Inflammatory macrophage (primary cell): ENCODE data around the gene CLIC2.
"Not testable (repeated sequence)": the region's sequence is repeated elsewhere in the genome, so short reads cannot be mapped to it uniquely, and the experiment has no call there.

Experiments used
- DNase-seq, 2 donors: peaks; one replicate each; pipeline ENCODE4 v3.0.0-alpha.2; 2020 to 2022
- total RNA-seq, 18 experiments: gene quantifications; one replicate each; lab custom pipeline; 2026; ENCODE audit warnings: mixed read lengths in 6 of 18, inconsistent platforms in 2 of 18; lab: John Stamatoyannopoulos, UW

The CLIC2 gene
- total RNA-seq, result 6.3 to 63.8 (median 22.5) reads per million in 18 experiments

DNA sequence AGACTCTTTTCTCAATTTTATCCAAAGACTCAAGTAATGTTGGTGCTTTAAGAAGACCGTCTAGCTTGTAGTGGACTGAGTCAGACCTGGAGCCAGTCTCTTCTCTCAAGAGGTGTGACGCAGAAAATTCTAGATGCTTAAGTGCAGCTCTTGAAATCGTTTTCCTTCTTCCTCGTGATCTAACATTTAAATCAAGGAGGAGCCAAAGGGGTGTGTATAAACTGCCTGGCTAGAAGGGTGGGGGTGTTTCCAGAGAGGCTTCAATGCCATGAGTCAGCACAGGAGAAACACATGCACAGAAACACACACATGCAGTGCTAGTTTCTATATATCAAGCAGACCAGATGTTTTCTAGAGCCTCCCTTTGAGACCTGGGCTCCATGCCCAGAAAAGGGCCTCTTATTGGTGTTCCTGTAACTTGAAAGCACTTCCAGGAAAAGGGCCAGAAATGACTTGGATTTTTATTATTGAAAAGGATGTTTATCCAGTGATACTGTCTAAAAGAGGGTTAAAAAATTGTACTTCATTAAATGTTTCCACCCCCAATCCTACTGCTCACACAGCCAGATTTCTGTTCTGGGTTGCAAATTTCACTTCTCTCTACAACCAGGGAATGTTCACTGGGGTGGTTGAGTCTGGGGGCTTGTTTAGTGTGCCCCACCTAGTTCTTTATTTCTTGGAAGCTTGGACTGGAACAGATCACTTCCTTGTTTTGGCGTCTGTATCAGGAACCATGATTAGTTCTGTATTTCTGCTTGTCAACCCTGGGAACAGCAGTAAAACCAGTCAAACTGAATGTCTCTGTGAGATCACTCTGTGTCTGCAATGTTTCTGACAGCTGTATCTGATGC, at the start of gene CLIC2:
Gene CLIC2, minus strand, starts transcription at position 129 of the 851 bp plus-strand sequence. CDS start 187 bp downstream, outside the sequence.
- peak; percentile 15 to 57 for DNase-seq

DNA sequence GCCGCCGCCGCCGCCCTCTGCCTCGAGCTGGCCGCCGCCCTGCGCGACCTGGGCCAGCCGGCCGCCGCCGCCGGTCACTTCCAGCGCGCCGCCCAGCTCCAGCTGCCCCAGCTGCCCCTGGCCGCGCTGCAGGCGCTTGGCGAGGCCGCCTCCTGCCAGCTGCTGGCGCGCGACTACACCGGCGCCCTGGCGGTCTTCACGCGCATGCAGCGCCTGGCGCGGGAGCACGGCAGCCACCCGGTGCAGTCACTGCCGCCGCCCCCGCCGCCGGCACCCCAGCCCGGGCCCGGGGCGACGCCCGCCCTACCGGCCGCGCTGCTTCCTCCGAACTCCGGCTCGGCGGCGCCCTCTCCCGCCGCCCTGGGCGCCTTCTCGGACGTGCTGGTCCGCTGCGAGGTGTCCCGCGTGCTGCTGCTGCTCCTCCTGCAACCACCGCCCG, 48.1 kb upstream of the CLIC2 start:
- not testable (repeated sequence) for DNase-seq

DNA sequence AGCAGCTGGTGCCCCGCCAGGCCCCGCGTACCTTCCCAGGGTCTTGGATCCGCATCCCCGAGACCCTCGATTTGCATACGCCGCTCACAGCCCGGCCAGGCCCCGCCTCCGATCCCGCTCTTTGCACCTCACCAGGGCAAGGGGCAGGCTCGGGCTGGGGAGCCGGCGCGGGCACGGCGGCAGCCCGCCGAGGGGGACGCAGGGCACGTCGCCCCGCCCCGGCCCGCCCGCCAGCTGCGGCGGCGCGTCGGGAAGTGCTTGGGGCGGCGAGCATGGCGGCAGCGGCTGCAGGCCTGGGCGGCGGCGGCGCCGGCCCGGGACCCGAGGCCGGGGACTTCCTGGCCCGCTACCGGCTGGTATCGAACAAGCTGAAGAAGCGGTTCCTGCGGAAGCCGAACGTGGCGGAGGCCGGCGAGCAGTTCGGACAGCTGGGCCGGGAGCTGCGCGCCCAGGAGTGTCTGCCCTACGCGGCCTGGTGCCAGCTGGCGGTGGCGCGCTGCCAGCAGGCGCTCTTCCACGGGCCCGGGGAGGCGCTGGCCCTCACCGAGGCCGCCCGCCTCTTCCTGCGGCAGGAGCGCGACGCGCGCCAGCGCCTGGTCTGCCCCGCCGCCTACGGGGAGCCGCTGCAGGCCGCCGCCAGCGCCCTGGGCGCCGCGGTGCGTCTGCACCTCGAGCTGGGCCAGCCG, 47.6 kb upstream of the CLIC2 start, which contains the start of gene F8A2:
Gene F8A2, plus strand, starts transcription at position 253 of the 686 bp plus-strand sequence. Its CDS starts 20 bp downstream, at position 273.
- DNase-seq, result not testable (repeated sequence)

DNA sequence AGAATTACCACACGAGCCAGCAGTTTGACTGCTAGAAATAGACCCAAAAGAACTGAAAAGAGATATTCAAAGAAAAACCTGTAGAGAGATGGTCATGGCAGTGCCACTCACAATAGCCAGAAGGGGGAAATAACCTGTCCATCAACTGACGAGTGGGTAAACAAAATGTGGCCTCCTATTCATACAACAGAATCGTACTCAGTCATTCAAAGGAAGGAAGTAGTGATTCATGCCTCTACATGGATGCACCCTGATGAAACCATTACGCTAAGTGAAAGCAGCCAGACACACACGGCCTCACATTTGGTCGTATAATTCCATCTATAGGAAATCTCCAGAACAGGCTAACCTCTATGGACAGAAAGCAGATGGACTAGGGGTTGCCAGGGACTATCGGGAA, 45.4 kb upstream of the CLIC2 start:
- not testable (repeated sequence) for DNase-seq

DNA sequence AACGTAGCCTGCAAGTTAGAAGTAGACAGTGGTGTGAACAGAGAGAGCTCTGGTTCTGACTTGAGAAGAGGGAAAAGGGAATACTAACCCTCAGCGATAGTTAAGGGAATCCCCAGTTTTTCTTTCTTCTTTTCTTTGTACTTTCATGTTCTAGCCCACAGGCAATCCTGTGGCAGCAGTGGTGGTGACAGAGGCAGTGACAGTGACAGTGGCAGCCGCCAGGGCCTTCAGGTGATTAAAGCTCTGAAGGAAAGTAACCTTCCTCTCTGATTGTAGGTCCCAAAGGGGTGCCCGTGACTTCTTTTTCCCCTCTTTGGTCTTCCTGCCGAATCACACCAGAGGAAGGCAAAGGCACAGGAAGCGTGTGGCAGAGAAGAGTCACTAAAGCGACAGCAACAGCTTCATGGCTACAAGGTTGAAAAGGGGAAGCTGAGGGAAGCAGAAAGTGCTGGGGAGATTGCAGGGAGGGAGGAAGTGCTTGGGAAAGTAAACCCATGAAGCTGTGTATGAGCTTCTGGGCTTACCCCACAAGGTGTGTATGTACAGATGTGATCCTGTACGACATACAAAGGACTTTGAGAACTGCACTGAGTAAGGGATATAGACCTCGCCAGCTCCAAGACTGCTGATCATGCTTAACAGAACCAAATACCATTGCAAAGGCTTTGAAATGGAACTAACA, 39.5 kb upstream of the CLIC2 start:
- DNase-seq, result not testable (repeated sequence)

DNA sequence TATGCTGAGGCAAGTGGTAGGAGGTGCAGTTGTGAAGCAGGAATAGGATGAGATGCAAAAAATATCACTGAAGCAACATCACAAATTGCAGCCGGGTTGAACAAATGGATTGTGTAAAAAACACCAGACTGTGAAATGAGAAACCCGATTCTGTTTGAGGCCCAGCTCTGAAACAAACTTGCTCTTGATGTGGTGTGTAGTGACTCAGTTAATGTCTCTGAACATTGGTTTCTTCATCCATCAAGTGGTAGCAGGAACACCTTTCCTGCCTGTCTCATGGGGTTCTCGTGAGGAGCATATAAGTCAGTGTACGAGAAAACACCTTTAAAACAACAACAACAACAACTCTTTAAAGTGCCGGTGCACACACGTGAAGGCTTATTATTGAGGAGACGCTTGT, 29.3 kb upstream of the CLIC2 start:
- DNase-seq, result not testable (repeated sequence)

DNA sequence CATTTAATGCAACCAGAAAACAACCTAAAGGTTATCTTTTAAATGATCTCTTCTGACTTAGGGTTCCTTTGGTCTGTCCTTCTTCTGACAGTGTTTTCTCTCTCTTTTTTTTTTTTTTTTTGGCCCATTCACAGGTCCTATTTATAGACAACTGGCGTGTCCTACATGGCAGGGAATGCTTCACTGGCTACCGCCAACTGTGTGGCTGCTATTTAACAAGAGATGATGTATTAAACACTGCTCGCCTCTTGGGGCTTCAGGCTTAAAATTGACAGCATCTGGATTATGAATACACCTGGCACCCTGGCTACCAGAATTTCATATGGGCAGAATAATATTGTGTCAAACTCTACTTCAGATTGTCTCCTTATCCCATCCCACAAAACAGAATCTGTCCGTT, 15.0 kb upstream of the CLIC2 start:
- DNase-seq, result not testable (repeated sequence)

DNA sequence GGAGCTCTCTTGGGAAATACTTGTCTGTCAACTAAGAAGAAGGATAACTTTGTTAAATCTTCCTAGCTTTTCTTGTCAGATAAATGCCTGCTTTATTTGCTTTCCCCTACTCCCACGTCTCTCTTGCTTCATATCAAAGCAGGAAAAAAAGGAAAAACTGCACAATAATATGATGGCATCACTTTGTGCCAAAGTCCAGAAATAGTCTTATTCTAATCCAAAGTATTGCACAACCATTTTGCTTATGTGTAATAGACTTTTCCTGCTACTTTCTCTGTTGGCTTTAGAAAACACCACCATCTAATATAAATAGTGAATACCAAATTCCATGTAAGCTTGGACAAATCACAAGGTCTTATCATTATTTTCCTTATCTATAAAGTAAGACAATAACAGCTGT, 11.3 kb upstream of the CLIC2 start:
- not testable (repeated sequence) for DNase-seq

DNA sequence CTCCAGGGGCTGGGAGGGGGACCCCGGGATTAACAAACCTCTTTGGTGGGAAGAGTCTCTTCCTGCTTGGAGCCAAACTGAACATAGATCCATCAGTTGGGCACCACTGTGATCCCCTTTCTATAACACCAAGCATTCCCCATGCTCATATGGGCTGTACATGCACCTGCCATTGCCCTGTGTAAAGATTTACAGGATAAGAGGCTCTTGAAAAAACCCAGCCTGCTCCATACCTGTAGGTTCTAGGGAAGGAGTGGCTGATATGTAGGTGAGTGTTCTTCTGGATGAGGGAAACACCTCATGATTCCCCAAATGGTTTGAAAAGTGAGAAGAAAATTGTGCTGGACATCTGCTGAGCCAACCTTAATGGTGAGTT, 911 bp upstream of the CLIC2 start:
- not testable (repeated sequence) for DNase-seq

DNA sequence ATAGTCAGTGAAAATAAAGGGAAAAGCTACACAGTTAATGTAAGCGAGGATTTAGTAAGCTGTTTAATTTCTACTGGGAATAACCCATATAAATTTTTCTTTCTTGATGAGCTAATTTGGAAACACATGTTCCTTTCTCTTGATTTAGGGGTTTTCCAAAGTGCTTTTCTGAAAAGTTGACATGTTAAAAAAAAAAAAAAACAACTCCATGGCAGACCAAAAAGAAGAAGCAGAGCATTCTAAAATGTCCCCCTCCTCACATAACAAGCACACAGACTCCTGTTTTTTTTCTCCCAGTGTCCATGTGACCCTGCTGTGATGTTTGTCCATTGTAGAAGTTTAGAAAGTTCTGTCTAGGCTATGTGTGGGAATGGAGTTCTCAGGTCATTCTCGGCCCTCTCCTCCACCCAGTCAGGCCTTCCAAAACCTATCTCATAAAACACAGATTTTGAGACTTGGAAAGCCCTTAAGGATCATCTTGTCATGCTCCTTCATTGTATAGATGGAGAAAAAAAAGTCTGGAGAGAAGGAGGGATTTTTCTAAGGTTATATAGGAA, 792 bp downstream of the CLIC2 start:
- DNase-seq, result no peak

DNA sequence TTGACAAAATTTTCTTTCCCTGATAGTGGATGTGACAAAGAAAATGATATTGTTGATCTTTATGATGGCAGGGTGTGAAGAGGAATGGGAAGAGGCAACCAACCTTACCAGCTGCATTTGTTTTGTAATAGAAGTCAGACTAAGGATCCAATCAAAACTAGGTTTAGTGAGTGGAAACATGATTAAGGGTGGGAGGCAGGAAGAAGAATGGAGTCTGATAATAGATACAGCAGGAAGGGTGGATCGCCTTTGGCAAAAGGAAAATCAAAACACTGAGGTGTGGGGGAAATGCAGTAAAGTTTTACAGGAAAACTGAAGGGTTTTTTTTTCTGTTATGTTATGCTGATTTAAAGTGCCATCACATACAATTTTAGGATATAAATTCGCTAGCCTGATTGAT, 3.4 kb downstream of the CLIC2 start:
- no peak for DNase-seq

DNA sequence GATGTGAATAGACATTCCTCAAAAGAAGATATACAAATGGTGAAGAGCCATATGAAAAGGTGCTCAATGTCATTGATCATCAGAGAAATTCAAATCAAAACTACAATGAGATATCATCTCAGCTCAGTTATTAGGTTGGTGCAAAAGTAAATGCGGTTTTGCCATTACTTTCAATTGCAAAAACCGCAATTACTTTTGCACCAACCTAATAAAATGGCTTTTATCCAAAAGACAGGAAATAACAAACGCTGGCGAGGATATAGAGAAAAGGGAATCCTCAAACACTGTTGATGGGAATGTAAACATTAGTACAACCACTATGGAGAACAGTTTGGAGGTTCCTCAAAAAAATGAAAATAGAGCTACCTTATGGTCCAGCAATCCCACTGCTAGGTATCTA, 5.1 kb downstream of the CLIC2 start:
- DNase-seq, result no peak

DNA sequence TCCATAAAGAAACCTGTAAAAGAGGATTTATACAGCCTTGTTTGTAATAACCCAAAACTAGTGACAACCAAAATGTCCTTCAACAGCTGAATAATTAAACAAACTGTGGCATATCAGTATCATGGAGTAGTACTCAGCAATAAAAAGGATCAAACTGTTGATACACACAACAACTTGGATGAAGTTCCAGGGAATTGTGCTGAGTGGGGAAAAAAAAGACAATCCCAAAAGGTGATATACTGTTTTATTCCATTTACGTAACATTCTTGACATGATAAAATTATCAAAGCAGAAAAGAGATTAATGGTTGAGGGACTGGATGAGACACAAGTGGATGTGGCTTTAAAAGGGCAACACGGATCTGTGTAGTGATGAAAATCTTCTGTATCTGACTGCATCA, 7.8 kb downstream of the CLIC2 start:
- DNase-seq, result no peak

DNA sequence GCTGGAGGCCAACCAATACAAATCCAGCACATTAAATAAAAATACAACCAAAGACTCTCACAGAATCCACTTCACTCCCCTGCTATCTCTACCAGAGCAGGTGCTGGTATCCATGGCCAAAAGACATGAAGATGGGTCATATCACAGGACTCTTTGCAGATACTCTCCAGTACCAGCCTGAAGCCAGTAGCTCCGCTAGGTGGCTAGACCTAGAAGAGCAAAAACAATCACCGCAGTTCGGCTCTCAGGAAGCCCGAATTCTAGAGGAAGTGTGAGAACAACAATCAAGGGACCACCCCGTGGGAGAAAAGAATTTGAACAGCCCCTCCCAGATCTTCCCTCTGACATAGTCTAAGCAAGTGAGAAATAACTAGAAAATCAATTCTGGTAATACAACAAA, 20.2 kb downstream of the CLIC2 start:
- DNase-seq, result no peak

DNA sequence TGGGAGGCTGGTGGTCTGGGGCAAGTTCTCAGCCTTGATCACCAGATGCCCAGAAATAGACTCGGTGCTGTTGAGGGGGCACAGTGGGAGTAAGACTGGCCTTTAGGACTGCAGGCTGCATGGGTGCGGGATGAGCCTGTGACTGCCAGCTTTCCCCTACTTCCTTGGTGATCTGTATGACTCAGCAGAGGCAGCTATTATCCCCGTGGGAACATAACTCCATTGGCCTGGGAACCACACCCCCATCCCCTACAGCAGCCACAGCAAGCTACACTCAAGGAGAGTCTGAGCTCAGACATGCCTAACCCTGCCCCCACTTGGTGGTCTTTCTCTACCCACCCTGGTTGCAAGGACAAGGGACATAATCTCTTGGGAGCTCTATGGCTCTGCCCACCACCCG, 20.6 kb downstream of the CLIC2 start:
- no peak for DNase-seq

DNA sequence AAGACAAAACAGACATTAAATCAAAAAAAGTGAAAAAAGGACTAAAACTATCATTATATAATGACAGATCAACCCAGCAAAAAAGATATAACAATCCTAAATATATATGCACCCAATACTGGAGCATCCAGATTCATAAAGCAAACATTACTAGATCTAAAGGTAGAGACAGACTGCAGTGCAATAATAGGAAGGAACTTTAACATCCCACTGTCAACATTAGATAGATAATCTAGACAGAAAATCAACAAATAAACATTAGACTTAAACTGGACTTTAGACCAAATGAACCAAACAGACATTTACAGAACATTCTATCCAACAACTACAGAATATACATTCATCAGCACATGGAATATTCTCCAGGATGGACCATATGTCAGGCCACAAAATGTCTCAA, 40.6 kb downstream of the CLIC2 start:
- no peak for DNase-seq

DNA sequence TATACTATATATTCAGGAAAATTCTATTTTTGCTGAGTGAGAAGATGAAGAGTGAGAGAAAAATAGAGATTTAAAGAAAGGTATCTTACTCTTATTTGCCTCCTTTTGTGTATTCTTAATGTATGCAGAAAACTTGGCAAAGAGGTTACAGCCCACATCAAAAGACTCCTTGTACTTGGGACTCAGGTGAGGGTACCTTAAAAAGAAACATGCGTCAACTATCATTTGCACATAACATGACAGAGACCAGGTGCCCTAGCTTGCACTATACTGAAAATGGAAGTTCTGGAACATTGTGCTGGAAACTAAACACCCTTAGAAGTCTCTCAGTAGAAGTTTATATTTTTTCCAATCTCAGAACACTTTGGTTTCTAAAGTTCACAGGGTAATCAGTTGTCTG, 54.5 kb downstream of the CLIC2 start:
- DNase-seq, result no peak

DNA sequence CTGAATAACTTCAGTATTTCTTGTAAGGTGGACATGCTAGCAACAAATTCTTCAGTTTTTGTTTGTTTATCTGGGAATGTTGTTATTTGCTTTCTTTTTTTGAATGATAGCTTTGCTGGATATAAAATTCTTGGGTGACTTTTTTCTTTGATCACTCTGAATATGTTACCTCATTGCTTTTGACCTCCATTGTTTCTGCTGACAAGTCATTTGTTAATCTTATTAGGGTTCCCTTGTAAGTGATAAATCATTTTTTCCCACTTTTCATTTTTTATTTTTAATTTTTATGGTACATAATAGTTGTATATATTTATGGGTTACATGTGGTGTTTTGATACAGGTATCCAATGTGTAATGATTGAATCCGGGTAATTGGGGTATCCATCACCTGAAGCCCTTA, 63.4 kb downstream of the CLIC2 start:
- DNase-seq, result no peak

DNA sequence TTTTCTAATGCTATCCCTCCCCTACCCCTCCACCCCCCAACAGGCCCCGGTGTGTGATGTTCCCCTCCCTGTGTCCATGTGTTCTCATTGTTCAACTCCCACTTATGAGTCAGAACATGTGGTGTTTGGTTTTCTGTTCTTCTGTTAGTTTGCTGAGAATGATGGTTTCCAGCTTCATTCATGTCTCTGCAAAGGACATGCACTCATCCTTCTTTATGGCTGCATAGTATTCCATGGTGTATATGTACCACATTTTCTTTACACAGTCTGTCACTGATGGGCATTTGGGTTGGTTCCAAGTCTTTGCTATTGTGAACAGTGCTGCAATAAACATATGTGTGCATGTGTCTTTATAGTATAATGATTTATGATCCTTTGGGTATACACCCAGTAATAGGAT, 66.4 kb downstream of the CLIC2 start:
- not testable (repeated sequence) for DNase-seq

DNA sequence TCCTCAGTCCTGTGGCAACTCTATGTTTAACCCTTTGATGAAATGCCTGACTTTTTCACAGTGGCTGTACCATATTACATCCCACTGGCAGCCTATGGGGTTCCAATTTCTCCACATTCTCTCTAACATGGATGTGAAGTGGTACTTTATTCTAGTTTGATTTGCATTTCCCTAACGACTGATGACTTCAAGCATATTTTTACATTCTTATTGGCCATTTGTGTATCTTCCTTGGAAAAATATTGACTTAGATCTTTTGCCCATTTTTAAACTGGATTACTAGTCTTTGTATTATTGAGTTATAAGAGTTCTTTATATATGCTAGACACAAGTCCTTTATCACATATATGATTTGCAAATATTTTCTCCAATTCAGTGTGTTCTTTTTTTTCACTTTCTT, 68.0 kb downstream of the CLIC2 start:
- DNase-seq, result no peak

DNA sequence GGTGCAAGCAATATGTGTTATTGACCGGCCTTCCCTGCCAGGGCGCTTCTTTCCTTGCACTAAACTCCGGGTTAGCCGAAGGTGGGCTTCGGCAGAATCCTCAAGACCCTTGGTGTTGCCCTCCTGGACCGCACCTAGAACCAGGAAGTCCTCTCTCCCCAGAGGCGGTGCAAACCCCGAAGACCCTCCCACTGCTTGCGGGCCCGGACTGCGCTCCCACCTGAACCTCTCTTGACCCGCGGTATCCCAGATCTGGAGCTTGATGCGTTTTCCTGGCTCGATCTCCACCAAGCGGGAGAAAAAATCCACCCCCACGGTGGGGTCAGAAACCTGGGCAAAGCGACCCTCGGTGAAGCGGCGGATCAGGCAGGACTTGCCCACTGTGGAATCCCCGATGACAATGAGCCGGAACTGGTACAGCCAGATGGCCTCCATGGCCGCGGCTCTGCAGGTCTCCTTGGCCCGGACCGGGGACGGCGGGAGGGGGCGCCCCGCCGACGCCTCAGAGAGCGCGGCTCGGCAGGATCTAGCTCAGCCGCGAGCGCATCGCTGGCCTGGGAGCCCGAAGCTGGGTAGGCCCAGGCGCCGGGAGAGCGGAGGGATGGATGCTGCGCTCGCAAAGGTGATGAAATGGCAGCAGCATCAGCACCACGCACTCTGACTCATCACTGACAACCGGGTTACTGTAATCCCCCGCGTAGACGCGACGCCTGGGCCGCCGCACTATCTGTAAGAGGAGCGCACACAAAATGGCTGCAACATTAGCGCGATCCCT, 70.4 kb downstream of the CLIC2 start, which contains the start of gene RAB39B:
Gene RAB39B, minus strand, starts transcription at position 638 of the 775 bp plus-strand sequence. Its CDS starts 203 bp downstream, at position 435.
- DNase-seq, result peak; percentile 37 to 58
